ENCODE results near the gene ITGAL.

ITGAL gene

DNA sequence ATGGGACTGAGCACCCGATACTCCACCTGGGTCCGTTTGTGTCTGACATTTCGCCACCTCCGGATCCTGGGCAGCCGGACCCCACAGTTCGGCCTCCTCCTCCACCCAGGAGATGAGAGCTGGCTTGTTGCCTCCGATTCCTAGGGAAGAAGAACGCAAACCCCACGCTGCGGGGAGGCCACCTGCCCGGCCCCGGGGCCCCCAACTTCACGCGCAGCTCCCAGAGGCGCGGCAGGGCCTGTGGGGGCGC, 85.1 kb downstream of the ITGAL start:
- TF ChIP-seq, protein P1, sequence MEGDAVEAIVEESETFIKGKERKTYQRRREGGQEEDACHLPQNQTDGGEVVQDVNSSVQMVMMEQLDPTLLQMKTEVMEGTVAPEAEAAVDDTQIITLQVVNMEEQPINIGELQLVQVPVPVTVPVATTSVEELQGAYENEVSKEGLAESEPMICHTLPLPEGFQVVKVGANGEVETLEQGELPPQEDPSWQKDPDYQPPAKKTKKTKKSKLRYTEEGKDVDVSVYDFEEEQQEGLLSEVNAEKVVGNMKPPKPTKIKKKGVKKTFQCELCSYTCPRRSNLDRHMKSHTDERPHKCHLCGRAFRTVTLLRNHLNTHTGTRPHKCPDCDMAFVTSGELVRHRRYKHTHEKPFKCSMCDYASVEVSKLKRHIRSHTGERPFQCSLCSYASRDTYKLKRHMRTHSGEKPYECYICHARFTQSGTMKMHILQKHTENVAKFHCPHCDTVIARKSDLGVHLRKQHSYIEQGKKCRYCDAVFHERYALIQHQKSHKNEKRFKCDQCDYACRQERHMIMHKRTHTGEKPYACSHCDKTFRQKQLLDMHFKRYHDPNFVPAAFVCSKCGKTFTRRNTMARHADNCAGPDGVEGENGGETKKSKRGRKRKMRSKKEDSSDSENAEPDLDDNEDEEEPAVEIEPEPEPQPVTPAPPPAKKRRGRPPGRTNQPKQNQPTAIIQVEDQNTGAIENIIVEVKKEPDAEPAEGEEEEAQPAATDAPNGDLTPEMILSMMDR (IDR thresholded peaks at IDR 0.05) = no peak

DNA sequence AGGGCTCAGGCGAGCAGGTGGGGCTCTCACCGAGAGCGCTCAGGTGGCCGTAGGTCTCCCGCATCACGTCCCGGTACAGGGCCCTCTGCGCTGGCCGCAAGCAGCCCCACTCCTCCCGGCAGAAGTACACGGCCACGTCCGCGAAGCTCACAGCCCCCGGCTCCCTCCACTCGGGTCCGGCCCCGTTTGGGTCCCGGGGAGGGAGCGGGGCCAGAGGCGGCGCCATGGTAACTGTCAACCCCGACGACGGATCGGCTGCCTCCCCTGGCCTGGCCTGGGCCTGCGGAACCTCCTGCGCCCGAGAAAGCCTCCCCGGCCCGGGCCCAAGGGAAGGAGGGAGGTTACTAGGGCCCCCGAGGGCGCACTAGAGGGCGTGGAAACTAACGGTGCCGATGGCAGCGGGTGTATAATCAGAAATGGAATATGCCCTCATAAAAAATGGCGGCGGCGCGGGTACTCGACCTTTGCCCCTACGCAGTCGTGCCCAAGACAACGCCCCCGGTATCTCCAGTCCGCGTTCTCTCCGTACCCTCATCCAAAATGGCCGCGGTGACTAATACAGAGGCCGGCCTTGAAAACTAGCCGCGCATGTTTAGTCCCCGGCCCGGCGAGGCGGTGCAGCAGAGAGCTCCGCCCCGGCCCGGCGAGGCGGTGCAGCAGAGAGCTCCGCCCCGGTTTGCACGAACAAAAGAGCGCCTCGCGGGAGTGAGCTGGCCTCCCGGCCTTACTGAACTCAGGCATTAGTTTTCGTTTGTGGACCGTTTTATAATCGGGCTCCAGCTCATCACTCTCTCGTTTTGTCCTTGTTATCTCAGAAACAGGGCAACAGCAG, 85.6 kb downstream of the ITGAL start, which contains the start of gene ZNF764:
ZNF764 (minus strand) TSS at position 418 of the 832 bp plus-strand sequence; CDS start at position 226, 192 bp downstream.
- TF ChIP-seq, protein P1 (IDR thresholded peaks at IDR 0.05) = no peak

DNA sequence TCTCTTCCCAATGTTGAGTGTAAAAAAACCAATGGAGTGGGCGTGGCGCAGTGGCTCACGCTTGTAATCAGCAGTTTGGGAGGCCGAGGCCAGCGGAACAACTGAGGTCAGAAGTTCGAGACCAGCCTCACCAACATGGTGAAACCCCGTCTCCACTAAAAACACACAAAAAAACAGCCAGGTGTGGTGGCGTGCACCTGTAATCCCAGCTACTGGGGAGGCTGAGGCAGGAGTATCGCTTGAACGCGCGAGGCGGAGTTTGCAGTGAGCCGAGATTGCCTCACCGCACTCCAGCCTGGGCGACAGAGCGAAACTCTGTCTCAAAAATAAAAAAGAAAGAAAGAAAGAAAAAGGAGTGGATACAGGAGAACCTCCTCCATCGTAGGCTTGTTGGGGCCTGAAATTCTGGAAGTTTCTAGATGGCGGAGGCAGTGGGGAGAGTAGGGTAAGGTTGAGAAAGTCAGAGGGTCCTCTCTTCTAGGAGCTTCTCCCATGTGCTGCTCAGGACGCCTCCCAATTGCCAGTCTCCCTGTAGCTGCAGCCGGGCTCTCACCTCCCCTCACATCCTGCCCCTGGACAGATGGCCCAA, 86.3 kb downstream of the ITGAL start:
- TF ChIP-seq, protein P1 (IDR thresholded peaks at IDR 0.05) = no peak

DNA sequence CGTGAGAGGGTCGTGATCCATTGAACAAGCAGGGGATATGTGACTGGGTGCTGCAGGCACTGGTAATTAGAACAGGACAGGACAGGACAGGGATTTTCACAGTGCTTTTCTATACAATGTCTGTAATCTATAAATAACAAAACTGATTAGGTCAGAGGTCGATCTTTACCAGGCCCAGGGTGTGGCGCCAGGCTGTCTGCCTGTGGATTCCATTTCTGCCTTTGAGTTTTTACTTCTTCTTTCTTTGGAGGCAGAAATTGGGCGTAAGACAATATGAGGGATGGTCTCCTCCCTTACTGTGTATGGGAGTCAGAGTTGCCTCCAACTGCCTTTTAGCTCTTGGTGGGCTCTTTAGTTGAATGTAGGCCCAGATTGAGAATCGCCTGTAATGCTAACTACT, 87.1 kb downstream of the ITGAL start:
- TF ChIP-seq, protein P1 (IDR thresholded peaks at IDR 0.05) = no peak

DNA sequence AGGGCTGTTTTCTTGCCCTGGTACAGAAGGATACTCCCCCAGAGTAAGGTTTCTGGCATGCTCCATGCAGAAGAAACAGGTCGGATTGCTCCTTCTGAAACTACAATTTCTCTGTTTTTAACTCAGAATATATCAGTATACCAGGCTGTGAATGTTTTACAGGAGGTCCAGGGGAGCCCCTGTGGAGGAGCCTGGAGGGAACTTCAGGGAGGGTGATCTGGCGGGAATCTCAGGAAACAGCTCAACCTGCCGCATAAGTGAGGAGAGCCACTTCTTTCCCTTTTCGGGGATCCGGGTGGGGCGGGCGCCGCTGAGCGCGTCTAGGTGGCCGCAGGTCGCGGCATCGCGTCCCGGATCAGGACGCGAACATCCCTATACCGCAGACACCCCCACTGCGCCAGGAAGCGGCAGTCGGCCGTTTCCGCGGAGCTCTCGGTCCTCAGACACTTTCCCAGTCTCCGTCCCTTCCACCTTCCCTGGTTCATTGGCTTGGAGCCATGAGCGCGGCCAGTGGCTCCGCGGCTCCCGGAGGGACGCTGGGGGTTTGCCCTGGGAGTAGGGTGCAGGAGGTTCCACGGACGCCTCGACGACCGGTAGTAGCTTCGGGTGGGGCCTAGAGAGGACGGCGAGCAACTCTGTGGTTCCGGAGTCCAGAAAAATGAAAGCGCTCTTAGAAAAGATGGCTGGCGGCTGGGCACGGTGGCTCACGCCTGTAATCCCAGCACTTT, 88.7 kb downstream of the ITGAL start:
- TF ChIP-seq, protein P1 (IDR thresholded peaks at IDR 0.05) = no peak

DNA sequence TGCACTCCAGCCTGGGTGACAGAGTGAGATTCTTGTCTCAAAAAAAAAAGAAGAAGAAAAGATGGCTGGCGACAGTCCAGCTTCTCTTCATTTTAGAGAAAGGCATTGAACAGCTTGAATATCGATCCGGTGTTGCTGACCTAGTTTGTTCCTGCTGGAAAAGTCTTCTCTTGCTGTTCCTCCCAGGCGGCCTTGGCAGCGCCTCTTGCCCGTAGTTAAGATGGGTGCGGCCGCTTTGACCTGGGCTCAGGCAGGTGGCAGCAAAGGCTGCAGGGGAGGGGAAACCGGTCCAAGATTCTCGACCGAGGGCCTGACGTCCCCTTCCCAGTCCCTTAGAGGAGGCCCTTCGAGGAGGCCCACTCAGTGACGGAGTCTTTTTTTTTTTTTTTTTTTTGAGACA, 89.5 kb downstream of the ITGAL start:
- TF ChIP-seq, protein P1 (IDR thresholded peaks at IDR 0.05) = no peak

DNA sequence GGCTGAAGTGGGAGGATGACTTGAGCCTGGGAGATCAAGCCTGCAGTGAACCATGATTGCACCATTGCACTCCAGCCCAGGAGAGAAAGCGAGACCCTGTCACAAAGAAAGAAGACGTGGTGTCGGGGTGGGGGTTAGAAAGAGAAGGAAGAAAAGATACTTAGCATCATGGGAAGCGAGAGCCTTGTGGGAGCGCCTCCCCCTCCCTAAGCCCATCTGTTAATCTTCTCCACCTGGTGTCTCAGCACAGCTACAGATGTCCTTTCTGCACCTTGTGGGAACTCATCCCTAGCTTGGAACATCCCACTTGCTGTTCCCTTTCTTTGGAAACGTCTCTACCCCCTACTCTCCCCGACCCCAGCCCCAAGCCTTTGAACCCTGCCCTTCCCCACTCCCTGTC, 93.0 kb downstream of the ITGAL start:
- TF ChIP-seq, protein P1 (IDR thresholded peaks at IDR 0.05) = no peak

Measured in LNCAP (cell line).